HepG2 (cell line): ENCODE data around the gene SHISA9. TPM values are rescaled to one million over a fixed set of nuclear protein-coding genes. Genes with fewer than 3 reads are reported as not detected.

Experiments
- ATAC-seq: fragments of 200-7000 bp; cut with Tn5 transposase; 3 replicates; pipeline ENCODE4 v1.9.1; 2020; ENCODE audit warnings: mild to moderate bottlenecking, moderate library complexity
- BruUV-seq: library from RNA; stranded (reverse); fragments of 400-500 nt; replicated peaks from 2 replicates; lab custom pipeline; 2021; lab: Mats Ljungman, UMichigan
- CTCF ChIA-PET: fragments of 300-600 bp; formaldehyde crosslinking; extraction: SDS; loops from one replicate; lab custom pipeline; 2021; ENCODE audit warnings: low total read pairs, inconsistent platforms, low intra/inter-chr PET ratio; lab: Yijun Ruan, JAX
- POLR2A ChIA-PET: fragments of 350-600 bp; sonication (Branson Sonifier 250); formaldehyde crosslinking; loops from one replicate; lab custom pipeline; 2020; ENCODE audit warnings: antibody characterized with exemption, inconsistent platforms; lab: Yijun Ruan, JAX
- DNase-seq: peaks from one replicate; pipeline ENCODE4 v3.0.0-alpha.2; 2015; ENCODE audit warnings: low spot score
- FAIRE-seq: peaks from 3 replicates; lab custom pipeline; 2011; peaks lifted over from hg19 to GRCh38; lab: Jason Lieb, UNC
- H2AFZ ChIP-seq: one replicate; pipeline ENCODE4 v1.6.1; 2011; ENCODE audit warnings: low read length, inconsistent platforms
- H3K27ac ChIP-seq: fragments of 300-600 bp; 3 replicates; pipeline ENCODE4 v1.8.0; 2011; ENCODE audit warnings: mixed run types, mild to moderate bottlenecking, mixed read lengths, low read length, inconsistent platforms; ENCODE audit not compliant: insufficient read depth; ENCODE audit errors: extremely low read length
- H3K27me3 ChIP-seq, 2 experiments: fragments of 200-600 bp in 1 of 2; 2 replicates in 1 of 2; 3 replicates in 1 of 2; pipeline versions ENCODE4 v1.6.0 to v1.8.0; 2011; ENCODE audit warnings: low read length in 2 of 2, mild to moderate bottlenecking in 2 of 2, moderate library complexity in 2 of 2, inconsistent platforms in 1 of 2; ENCODE audit not compliant: insufficient read depth in 2 of 2, control insufficient read depth in 1 of 2
- H3K36me3 ChIP-seq, 2 experiments: fragments of 200-600 bp in 1 of 2; replicated peaks in 1 of 2; 2 replicates in 1 of 2; 3 replicates in 1 of 2; pipeline versions ENCODE4 v1.5.1 to v1.8.0; 2011; ENCODE audit warnings: low read length in 2 of 2, inconsistent platforms in 1 of 2; ENCODE audit not compliant: insufficient read depth in 2 of 2, control insufficient read depth in 1 of 2
- H3K4me1 ChIP-seq: 2 replicates; pipeline ENCODE4 v1.5.1; 2012; ENCODE audit warnings: low read length, inconsistent platforms; ENCODE audit not compliant: insufficient read depth
- H3K4me2 ChIP-seq: 2 replicates; pipeline ENCODE4 v1.6.0; 2011; ENCODE audit warnings: low read depth, low read length, inconsistent platforms
- H3K4me3 ChIP-seq, 3 experiments: fragments of 200-600 bp in 1 of 3; sonication (generic), shearing (Covaris generic) in 1 of 3; replicated peaks in 1 of 3; 2 replicates each; pipeline ENCODE4 v1.5.1; 2011 to 2016; ENCODE audit warnings: low read length in 3 of 3, inconsistent platforms in 2 of 3, low read depth in 2 of 3, mild to moderate bottlenecking in 2 of 3, control low read depth in 1 of 3, mixed read lengths in 1 of 3; ENCODE audit not compliant: insufficient read depth in 1 of 3
- H3K79me2 ChIP-seq: one replicate; pipeline ENCODE4 v1.6.1; 2011; ENCODE audit warnings: low read length, inconsistent platforms; ENCODE audit not compliant: insufficient read depth
- H3K9ac ChIP-seq: 2 replicates; pipeline ENCODE4 v1.6.0; 2011; ENCODE audit warnings: mild to moderate bottlenecking, low read depth, low read length, inconsistent platforms; ENCODE audit not compliant: insufficient read depth
- H3K9me3 ChIP-seq: 2 replicates; pipeline ENCODE4 v1.5.1; 2012; ENCODE audit warnings: mild to moderate bottlenecking, low read length
- H4K20me1 ChIP-seq: 2 replicates; pipeline ENCODE4 v1.6.0; 2011; ENCODE audit warnings: inconsistent platforms, mild to moderate bottlenecking, low read length, moderate library complexity; ENCODE audit not compliant: insufficient read depth
- CBX2 ChIP-seq, 2 experiments: fragments of 200-600 bp in 1 of 2; sonication (generic); formaldehyde crosslinking in 1 of 2; IDR thresholded peaks; 2 replicates each; pipeline versions ENCODE4 v1.7.0 to v1.8.1; 2018 to 2022; ENCODE audit warnings: low read depth in 2 of 2, low read length in 1 of 2, mild to moderate bottlenecking in 1 of 2, missing genetic modification reagents in 1 of 2
- CEBPZ ChIP-seq: IDR thresholded peaks from 2 replicates; pipeline ENCODE4 v1.6.1; 2012; ENCODE audit warnings: low read length, improper control_type of control experiment
- CTCF ChIP-seq: sonication (generic); formaldehyde crosslinking; IDR thresholded peaks from 2 replicates; pipeline ENCODE4 v1.5.0; 2020; ENCODE audit warnings: mild to moderate bottlenecking, missing genetic modification reagents, moderate library complexity
- NCOA1 ChIP-seq: sonication (generic); formaldehyde crosslinking; IDR thresholded peaks from 2 replicates; pipeline ENCODE4 v1.9.0; 2021; ENCODE audit warnings: missing genetic modification reagents
- NFKB2 ChIP-seq: sonication (generic); formaldehyde crosslinking; IDR thresholded peaks from 2 replicates; pipeline ENCODE4 v1.4.0; 2020; ENCODE audit warnings: missing genetic modification reagents, borderline replicate concordance
- PRMT3 ChIP-seq: sonication (generic); formaldehyde crosslinking; IDR thresholded peaks from 2 replicates; pipeline ENCODE4 v1.8.1; 2022; ENCODE audit warnings: low read depth, mild to moderate bottlenecking, moderate library complexity, missing genetic modification reagents, borderline replicate concordance
- SMYD3 ChIP-seq: sonication (generic); formaldehyde crosslinking; IDR thresholded peaks from 2 replicates; pipeline ENCODE4 v1.8.1; 2023; ENCODE audit warnings: mild to moderate bottlenecking, missing genetic modification reagents
- STAG1 ChIP-seq: sonication (generic); formaldehyde crosslinking; IDR thresholded peaks from 2 replicates; pipeline ENCODE4 v1.4.0; 2020; ENCODE audit warnings: missing genetic modification reagents
- TOE1 ChIP-seq: sonication (generic); formaldehyde crosslinking; IDR thresholded peaks from 2 replicates; pipeline ENCODE4 v1.4.0; 2020; ENCODE audit warnings: mild to moderate bottlenecking, missing genetic modification reagents
- ZBTB21 ChIP-seq: sonication (generic); formaldehyde crosslinking; IDR thresholded peaks from 2 replicates; pipeline ENCODE4 v1.4.0; 2020; ENCODE audit warnings: missing genetic modification reagents
- ZNF430 ChIP-seq: sonication (generic); formaldehyde crosslinking; IDR thresholded peaks from 2 replicates; pipeline ENCODE4 v1.9.0; 2021; ENCODE audit warnings: mild to moderate bottlenecking, missing genetic modification reagents
- ZNF468 ChIP-seq: sonication (generic); formaldehyde crosslinking; IDR thresholded peaks from 2 replicates; pipeline ENCODE4 v1.8.0; 2022; ENCODE audit warnings: mild to moderate bottlenecking, moderate library complexity, missing genetic modification reagents
- ZNF670 ChIP-seq: sonication (generic); formaldehyde crosslinking; IDR thresholded peaks from 2 replicates; pipeline ENCODE4 v1.8.0; 2022; ENCODE audit warnings: mild to moderate bottlenecking, missing genetic modification reagents, borderline replicate concordance
- ZNF768 ChIP-seq: sonication (generic); formaldehyde crosslinking; IDR thresholded peaks from 2 replicates; pipeline ENCODE4 v1.4.0; 2020; ENCODE audit warnings: missing genetic modification reagents
- WGBS: methylation state at CpG from one replicate; pipeline ENCODE4 v1.1.6; 2017; ENCODE audit warnings: low lambda C conversion rate; 5-methylcytosine and 5-hydroxymethylcytosine counted together
- in situ Hi-C: cut with HindIII; loops from 2 replicates; pipeline ENCODE4 v1.10.0; 2017; ENCODE audit warnings: low pct_unique_long_range_greater_than_20kb; ENCODE audit not compliant: extremely low pct_ligation_motif_present
- intact Hi-C: fragments of 100-400 bp; cut with micrococcal nuclease; formaldehyde crosslinking; loops from one replicate; pipeline ENCODE4 v1.10.0; 2022; ENCODE audit not compliant: unreplicated experiment
- polyA plus RNA-seq, 8 experiments: library from polyadenylated mRNA; depleted of rRNA in 3 of 8; stranded (reverse) in 7 of 8; unstranded in 1 of 8; fragments of >200 nt; fragmentation: Illumina TruSeq in 4 of 8; extraction: Trizol in 4 of 8; gene quantifications; 2 replicates each; pipeline versions ENCODE4 v1.2.1 to v1.2.3, GENCODE V29; 2011 to 2016; ENCODE audit warnings: low read depth in 4 of 8, missing spikeins in 1 of 8, mixed read lengths in 1 of 8; ENCODE audit not compliant: insufficient read depth in 1 of 8
- total RNA-seq, 5 experiments: library from RNA; depleted of rRNA; stranded (reverse); fragments of >200 nt; fragmentation: Illumina TruSeq; extraction: Trizol; gene quantifications; 2 replicates each; pipeline ENCODE4 v1.2.3, GENCODE V29; 2016; ENCODE audit warnings: low read depth in 1 of 5

Gene SHISA9
- total and polyA plus RNA-seq, 2 of the 13 experiments (the other 11 are each of a cell fraction or from before 2014, with no cell fraction given) = 0.01 TPM; not detected in 1

- peak; percentile 64 for ATAC-seq
- Histone ChIP-seq H3K27me3 (peaks cover 4 to 35% of the 10 kb centered on the region in 2 experiments), H2AFZ (no peak overlapping the region), H3K9ac (no peak overlapping the region), H3K27ac (no peak overlapping the region), H3K9me3 (no peaks in the 10 kb centered on the region), H4K20me1 (no peaks in the 10 kb centered on the region; the same call in 1 of the 2 replicates), H3K79me2 (no peaks in the 10 kb centered on the region), H3K36me3 (no peaks in the 10 kb centered on the region), H3K4me2 (no peak overlapping the region), H3K4me3 (no peak overlapping the region), H3K4me1 (no peaks in the 10 kb centered on the region)
- WGBS = 22% methylated on average over 5 of the region's 5 CpGs
- FAIRE-seq = peak; percentile 77
- in situ Hi-C loops (no loop called here), intact Hi-C loops (no loop called here)
- peak; percentile 22 for DNase-seq
- ChIA-PET CTCF (interaction anchor here (1.3 kb wide), 1 partner anchor 452 kb away, joined by 3 read pairs; no protein-coding TSS in a partner anchor), POLR2A (no interaction called here)
- no TSS peak for BruUV-seq
- TF ChIP-seq CTCF = peak; percentile 40; the same call in 1 of the 2 replicates
- no peak for TF ChIP-seq ZNF430 (CRISPR knock-in tag)
- no peak for TF ChIP-seq ZNF670 (CRISPR knock-in tag)
- TF ChIP-seq STAG1 = peak; percentile 53; the same call in 1 of the 2 replicates
- peak; percentile 77; the same call in 1 of the 2 replicates for TF ChIP-seq ZNF768 (CRISPR knock-in tag)
Observed at GRCh38 chr16:12907670-12908233, 6.4 kb downstream of the SHISA9 start.

- H3K79me2 ChIP-seq = no peaks in the 10 kb centered on the region
- no peak overlapping the region for H3K4me2 ChIP-seq
- H3K9me3 ChIP-seq = no peaks in the 10 kb centered on the region
- 3% methylated on average over 5 of the region's 5 CpGs for WGBS
- ChIA-PET POLR2A (no interaction called here), CTCF (no interaction called here)
- peaks cover 1 to 13% of the 10 kb centered on the region in 2 experiments; a peak in 3 of 5 replicates for H3K27me3 ChIP-seq
- H4K20me1 ChIP-seq = no peaks in the 10 kb centered on the region
- ATAC-seq (no peak), FAIRE-seq (no peak), DNase-seq (no peak)
- in situ Hi-C loops (no loop called here), intact Hi-C loops (no loop called here)
- H3K27ac ChIP-seq = no peak overlapping the region
- H2AFZ ChIP-seq = no peak overlapping the region
- no peak overlapping the region for H3K9ac ChIP-seq
- no peaks in the 10 kb centered on the region for H3K4me1 ChIP-seq
- BruUV-seq = no TSS peak
- H3K36me3 ChIP-seq = no peaks in the 10 kb centered on the region
- no peak overlapping the region for H3K4me3 ChIP-seq
- TF ChIP-seq SMYD3 (CRISPR knock-in tag) (no peak), ZBTB21 (no peak), CBX2 (IDR thresholded peaks at IDR 0.05; ENCODE audit: low read depth, low read length) (no peak), CBX2 (CRISPR knock-in tag; IDR thresholded peaks at IDR 0.05; ENCODE audit: low read depth) (no peak), CEBPZ (no peak), TOE1 (CRISPR knock-in tag) (no peak), ZNF468 (CRISPR knock-in tag) (no peak), NFKB2 (CRISPR knock-in tag) (no peak), NCOA1 (no peak), PRMT3 (no peak)
Observed at GRCh38 chr16:12917246-12917645, 15.8 kb downstream of the SHISA9 start.
